Hematopoietic multipotent progenitor cell treated with erythropoietin and hydrocortisone succinate and interleukin-3 and kit ligand, for 8 days (in vitro differentiated cells): ENCODE results near the gene POLN.

Experiments
- DNase-seq: peaks from one replicate; pipeline ENCODE4 v3.0.0-alpha.2; 2015

Gene POLN

DNA sequence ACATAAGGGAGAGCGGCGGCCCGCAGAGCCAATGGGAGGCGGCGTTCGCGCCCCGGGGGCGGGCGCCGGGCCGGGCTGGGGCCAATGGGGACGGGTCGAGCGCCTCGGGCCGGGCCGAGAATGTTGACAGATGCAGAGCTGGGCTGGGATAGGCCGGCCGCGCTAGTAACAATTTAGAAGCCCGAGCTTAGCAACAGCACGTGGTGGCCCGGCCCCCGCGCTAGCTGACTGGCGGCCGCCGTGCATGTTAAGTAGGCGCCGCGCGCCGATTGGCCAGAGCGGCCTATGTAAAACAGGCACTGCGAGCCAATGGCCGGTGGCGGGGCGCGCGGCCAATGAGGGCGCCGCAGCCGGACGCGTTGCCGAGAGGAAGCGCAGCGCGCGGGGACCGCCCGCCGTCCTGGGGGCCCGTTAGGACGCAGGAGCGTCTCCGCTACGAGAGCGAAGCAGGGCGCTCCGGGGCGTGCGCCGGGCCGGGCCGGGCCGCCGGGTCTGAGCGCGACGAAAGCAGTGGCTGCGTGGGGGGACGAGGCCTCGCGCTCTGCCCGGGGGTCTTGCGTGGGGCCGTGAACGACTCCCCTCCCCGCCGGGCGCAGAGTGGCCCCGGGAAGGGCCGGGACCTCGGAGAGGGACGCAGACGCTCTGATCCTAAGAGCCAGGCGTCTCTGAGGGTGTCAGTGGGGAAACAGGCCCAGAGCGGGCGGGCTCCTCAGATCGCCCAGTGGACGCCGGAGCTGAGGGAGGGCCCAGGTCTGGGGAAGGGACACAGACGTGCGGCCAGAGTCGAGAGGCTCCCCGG, 20.4 kb upstream of the POLN start:
- DNase-seq: peak; percentile 98

DNA sequence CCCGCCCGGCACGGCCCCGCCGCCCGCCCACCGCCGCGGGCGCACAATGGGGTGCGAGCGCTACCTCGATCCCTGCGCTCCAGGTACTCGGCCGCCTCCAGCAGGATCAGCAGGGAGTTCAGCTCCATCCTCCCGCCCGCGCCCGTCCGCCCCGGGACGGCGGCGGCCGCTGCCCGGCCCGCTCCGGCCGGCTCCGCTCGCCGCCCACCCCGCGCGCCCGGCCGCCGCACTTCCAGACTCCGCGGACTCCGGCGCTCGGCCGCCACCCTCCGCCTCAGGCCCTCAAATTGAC, 19.9 kb upstream of the POLN start, which contains the start of gene MXD4:
Gene MXD4, minus strand, starts transcription at position 257 of the 292 bp plus-strand sequence. Its CDS starts 129 bp downstream, at position 128.
- DNase-seq: no peak

DNA sequence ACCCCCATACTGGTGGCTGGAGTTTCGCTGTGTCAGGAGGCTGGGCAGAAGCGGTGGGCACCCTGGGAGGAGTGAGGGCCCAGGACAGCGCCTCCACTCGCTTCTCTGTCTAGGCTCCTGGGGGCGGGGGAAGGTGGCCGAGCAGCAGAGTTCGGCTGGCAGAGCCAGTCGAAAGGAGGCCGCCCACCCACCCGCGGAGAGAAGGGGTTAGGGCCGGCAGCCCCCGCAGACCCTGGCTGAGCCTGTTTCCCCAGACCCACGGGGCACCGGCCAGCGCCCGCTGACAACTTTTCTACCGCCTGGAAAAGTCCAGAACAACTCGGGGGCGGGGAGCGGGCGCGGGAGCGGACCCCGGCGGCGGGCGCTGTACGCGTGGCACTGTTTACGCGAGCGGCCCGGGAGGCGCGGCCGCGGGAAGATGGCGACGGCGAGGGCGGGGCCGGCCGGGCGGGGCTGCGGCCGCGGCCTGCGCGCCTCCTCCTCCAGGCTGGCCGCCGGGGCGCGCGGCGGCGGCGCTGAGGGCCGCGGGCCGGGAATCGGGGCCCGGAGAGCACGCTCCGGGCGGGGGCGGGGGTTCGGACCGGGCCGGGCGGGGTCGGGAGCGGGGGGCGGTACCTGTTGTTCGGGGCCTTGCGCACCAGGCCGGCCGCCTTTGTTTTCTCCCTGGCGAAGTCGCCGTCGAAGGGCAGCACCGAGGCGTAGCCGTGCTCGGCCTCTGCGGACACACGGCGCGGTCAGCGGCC, 19.4 kb upstream of the POLN start:
- DNase-seq: peak; percentile 45

DNA sequence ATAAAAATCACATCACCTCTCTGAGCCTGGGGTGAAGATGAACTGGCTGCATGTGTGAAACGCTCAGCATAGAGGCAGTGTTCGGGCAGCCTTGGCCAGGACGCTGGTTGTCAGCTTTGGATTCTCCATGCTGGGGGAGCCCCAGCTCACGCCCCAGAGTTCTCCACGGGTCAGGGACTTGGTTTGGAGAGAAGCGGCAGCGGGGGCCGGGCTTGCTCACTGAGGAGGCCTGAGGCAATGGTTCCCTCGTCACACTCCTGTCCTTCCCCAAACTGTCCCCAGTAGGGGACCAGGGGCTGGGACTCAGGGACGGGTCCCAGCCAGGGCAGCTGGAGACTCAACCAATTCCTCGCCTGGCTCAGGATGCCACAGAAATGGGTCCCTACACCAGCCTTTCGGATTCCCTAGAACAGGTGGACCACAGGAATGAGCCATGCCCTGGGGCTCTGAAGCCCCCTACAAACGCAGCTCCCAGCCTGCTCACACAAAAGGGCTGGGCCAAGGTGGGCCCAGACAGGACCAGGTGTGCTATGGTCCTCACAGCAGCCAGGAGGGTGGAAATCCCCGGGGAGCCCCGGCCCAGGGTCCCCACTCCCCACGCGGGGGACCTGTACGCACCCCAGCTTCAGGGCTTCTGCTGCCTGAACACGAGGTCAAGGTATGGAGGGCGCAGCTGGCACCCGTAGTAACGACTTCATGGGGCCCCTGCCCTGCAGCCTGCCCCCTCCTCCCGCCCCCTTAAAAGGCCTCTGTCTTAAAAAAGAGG, 18.6 kb upstream of the POLN start:
- no peak for DNase-seq

DNA sequence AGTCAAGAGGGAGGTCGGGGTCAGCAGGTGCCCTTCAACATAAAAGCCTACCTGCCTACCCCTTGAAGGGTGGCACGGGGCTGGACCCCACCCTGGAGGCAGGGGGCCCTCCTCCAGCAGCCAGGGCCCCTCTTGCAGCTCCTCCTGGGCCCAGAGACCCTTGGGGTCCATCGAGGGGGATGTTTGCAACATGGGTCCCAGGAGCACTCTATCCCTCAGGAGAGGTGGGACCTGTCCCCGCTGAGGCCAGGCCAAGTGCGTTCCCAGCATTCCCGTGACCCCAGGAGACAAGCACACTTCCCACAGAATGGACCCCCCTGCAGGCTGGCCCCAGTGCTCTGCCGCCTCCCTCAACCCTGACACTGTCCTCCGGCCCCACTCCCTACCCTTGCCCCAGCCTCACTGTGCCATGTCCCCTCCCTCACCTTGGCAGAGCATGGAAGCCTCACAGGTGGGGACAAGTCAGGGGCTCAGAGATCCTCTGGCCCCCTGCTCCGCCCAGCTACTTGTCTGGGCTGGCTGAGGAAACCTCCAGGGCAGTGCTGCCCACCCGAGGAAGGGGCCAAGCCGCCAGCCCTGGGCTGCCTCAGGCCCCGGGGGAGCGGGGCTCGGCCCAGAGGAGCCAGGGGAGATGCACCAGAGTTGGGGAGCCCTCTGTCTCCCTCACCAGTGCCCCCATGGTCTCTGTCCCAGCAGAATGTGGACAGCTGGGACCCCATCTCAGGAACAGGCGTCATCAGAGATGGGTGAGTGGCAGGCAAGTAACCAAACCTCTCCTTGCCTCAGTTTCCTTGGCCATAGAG, 17.8 kb upstream of the POLN start:
- DNase-seq: no peak

DNA sequence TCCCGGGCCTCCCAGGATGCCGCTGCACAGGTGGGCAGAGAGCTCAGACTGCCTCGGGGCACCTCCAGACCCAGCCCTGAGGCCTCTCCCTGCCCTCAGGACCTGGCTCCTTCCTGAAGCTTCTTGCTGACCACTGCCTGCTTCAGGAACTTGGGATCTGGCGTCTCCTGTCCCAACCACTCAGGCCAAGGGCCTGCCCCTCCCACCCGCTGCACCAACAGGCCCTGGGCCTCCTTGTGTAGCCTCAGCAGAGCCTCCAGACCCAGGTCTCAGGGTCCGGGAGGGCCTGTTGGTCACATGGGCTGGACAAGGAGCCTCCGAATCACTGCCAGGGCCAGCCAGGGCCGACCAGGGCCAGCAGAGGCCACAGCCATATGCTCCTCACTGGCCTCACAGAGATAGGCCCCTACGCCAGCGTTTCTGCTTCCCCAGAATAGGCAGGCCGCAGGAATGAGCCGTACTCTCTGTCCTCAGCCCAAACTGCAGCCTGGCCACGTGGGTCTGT, 17.2 kb upstream of the POLN start:
- DNase-seq: no peak

DNA sequence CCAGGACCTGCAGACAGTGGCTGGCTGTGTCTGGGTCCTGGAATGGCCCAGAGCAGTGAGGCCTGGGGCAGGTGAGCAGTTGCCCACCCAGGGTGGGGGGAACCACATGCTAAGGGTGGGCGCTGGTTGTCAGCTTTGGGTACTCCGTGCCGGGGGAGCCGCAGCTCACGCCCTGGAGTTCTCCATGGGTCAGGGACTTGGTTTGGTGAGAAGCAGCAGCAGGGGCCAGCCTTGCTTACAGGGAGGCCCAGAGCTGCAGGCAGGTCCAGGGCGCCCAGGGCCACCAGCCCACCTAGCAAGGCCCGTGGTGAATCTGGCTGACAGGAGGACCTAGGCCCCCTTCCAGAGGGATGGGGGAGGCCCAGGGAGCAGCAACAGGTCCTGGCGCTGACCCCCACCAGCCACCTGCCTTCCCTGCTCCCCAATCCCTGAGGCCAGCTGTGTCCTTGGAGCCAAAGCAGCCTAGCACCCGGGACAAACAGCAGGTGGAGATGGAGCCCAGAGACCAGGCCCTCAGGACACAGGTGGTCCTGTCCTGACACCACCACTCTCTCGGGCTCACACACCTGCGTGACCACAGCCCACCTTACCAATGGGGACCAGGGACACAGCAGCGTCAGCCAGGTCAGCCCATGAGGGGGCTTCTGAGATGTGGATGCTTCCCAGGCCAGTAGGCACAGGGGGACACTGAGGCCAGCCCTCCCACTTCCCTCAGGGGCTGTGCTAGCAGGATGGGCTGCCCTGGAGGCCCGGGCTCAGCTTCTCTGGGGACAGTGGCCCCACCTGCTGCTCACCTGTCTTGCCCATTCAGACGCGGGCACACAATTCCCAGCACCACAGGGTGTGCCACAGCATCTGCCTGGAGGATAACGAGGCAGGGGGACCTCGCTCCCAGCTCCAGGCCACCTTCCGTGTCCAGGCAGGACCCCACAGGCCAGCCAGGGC, 16.4 kb upstream of the POLN start:
- DNase-seq: no peak

DNA sequence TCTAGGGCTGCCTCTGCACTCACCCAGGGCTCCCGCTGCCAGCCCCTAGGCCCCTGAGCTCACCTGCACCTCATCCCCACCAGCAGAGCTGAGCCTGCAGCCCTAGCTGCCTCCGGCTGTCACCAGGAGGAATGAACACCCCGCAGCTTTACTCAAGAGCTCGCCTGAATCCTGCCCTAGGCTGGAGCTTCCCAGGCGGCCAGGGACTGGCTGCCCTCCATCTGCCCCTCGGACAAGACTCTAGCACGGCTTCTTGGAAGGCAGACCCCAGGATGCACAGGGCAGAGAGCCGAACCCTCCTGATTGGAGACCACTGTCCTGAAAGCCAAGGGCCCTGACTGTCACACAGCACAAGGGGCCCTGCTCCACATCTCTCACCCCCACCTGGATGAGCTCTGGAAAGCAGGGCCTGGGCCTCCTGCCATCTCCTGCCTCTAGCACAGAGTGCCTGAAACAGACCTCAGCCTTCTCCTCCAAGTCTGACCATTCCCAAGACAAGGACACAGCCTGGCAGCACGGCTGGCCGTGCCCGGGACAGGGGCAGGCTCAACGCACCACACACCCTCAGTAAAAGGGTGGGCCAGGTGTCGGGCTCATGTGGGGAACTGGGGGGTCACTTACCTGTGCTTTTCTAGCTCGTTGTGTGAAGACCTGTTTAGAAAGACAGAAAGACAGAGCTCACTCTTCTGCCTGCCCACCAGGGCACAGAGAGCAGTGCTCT, 15.6 kb upstream of the POLN start:
- no peak for DNase-seq

DNA sequence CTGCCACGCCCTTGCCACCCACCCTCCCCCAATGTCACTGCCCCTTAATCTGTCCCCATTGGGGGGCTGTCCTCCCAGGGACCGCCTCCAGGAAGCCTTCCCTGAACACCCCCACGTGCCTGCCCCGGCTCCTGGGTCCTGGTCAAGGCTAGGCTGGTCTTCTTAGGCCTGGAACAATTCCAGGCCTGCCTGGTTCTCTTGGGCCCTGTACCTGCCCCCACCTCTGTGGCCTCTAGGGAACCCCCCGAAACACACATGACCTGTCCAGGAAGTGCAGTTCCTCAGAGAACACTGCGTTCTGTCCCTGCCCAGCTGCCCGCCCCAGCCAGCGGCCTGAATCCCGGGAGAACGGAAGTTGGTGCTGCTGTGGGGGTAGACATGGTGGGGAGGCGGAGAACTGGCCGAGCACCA, 14.9 kb upstream of the POLN start:
- no peak for DNase-seq

DNA sequence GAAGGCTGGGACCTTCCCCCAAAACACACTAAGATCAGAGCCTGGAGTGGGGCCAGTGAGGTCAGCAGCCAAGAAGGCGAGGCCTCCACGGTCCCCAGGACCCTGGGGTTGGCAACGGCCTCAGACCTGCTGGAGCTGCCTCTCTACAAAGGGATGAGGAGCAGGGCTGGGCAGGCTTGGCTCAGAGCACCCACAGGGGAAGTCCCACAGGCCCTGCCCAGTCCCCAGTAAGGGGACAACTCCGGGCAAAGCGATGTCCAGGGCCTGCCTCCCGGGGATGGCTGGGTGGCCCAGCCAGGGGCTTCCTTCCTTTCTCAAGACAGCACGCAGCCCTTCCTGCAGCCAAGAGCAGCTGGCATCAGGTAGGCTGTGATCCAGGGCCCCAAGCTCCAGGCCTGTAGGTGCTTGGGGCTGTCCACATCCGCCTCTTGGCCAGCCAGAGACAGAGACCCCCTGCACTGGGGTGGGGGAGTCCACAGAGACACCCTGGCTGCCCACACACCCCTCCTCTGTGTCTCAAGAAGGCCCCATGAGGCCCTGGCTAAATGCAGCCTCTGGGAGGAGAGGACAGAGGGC, 14.3 kb upstream of the POLN start:
- DNase-seq: no peak

DNA sequence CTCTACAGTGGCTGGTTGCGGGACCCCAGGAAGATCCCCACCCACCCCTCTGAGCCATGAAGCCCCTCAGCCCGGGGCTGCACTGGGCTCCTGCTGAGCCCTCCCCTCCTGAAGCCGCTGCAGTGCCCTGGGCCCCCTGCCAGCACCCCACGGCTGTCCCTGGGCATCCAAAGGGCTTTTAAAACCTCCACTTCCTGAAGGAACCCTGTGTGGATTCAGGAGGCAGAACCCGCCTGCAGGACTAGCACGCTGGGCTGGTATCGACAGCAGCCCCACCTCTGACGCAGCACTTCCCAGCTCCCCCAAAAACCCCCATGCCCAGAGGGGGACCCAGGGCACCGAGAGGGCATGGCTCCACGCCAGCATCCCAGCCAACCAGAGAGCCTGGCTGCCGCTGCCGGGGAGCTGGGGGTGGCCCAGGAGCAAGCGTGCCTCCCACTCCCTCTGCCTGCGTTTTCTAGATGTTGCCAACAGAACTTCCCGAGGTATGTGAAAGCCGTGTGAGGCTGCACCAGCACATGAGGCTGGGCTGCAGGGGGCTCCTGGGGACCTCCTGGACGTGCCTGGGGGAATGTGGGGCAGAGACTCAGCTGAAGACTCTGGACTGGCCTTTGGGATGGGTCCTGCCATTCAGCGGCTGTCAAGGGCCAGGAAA, 13.7 kb upstream of the POLN start:
- no peak for DNase-seq

DNA sequence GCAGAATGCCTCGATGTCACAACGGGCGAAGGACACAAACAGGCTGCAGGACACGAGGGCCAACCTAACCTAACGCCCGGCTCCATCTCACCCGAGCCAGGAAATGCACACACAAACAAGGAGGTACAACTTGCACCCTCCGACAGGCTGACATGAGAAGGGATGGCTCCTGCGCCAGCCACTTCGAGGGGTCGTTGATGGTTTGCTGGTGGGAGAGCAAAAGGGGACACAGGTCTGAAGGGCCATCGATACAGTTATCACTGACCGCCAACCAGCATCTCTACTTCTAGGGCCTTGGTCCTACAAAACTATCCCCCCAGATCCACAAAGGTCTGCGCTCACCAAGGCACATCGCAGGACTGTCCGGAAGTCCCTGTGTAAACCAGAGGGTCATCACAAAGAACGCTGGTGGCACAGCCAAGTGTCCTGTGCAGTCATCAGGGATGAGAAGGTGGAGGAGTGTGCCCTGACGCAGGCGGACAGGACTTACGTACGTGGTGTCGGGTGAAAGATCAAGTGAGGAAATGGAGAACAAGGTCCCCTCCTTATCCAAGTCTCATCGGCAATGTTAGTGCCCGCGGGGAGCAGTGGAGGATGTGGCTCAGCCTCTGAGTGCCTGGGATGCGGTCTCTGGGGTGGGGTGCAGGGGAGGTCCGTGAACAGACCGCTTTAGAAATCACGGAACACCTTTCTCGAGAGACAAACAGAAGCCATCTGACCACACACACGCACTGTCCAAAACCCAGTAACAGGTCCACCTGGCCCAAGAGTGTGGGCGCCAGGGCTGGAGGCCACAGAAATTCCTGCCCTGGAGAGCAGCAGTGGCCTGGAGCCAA, 13.0 kb upstream of the POLN start:
- no peak for DNase-seq

DNA sequence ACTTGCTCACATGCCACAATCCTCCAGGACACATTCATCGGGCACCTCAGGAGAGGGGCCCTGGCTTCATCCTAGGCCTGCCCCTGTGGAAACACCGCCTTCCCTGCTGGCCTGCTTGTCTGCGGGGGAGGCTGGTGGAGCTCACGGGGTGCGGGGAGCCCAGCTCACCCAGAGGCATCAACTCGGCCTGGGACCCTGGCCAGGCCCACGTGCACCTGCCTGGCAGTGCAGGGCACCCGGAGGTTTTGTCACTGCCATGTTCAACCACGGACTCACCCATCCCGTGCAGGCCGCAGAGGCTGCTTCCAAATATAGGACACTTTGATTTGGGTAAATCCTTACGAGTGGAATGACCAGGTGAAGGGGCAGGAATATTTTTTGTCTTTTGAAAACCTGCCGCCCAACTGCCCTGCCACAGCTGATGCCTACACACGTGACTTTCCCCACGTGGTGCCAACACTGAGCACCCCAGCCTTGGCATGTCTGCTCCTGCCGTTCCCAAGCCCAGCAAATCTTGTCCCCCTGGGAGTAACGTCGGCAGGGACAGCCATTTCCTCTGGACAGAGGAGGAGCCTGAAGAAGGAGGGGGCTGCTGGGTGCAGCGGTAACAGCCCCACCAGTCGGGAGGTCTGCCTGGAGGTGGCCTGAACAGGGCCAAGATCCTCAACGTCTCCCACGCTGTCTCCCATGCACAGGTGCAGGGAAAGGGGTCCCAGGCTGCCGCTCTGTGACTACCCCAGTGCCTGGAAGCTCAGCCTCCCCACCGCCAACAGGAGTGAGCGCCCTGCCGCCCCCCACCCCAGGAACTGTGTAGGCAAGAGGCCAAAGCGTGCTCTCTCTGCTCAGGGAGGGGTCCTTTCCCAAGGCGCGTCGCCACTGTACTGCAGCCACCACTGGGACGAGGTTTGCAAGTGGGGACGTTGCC, 11.5 kb upstream of the POLN start:
- no peak for DNase-seq

DNA sequence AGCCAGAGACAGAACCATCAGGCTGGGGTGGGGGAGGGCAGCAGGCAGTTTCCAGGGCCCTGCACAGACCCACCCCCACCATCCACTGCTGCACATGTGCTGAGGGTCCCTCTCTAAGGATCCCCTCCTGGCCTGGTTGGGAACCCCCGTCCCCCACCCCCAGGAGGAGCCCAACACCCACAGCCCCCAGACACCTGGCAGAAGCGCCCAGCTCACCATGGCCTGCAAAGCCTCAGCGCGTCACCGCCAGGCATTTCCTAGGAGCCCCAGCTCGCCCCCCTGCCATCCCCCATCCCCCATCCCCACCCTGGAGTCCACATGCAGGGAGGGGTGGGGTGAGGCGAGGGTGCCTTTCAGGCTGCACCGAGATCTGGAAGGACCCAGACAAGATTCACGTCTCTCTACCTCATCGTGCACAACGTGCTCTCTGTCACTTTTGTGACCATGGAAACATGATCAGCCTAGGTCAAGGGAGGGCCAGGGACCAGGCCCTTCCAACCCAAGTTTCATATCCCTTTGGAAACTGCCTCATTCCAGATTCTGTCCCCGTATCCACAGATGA, 10.7 kb upstream of the POLN start:
- no peak for DNase-seq

DNA sequence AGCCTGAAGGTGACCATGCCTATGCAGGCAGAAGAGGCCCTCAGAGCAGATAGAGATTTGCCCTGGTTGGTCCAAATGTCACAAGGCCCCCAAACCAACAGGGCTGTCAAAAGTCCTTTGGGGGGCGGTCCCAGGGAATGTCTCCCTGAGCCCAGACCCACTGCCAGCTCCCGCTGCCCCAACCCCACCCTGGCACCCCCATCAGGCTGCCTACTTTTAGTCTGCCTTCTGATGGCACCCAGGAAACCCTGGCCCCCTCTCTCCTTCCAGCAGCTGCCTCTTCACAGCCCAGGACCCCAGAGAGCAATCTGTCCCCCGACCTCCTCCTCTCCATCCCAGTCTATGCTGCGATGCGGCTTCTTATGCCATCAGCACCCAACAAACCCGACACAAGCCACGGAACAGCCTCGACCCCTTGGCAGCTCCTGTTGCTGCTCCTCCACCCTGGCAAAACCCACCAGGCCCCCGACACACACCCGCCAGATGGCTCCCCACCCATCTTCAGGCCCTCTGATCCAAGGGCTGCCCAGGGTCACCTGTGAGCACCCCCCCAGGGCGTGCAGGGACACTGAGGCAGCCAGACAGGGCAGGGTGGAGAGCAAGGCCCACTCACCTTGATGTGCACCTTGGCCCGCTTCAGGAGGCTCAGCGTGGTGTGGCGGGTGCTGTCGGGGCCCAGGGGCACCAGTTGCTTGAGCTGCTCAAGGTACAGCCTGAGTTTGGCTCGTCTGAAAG, 10.0 kb upstream of the POLN start:
- no peak for DNase-seq

DNA sequence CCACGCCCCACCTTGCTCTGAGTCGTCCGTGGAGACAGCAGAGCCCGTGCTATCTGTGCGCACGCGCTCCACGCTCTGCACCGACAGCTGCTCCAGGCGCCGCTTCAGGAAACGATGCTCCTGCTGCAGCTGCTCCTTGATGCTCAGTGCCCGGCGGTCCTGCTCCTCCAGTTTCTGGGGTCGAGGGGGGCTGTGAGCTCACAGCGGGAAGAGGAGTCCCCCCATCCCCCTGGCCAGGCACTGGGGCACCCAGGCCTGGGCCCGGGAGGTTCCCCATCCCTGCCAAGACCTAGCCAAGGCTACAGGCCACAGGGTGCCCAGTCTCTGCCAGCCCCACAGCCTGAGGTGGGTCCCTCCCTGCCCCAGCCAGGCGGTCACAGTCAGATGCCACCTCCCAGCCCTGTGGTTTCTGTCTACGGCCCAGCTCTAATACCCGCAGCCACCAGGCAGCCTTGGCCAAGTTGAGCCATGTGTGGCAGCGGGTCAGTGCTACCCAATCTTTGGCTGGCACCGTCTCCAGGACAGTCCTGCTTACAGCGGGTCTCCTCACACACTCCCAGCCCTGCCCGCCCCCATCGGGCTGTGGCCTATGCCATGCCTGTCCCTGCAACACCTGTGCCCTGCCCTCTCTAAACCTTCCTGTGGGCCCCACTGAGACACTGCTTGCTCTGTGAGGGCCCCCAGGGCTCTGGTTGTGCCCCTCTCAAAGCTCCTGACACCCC, 9.3 kb upstream of the POLN start:
- DNase-seq: no peak
